Brain pericyte (primary cell): ENCODE measurements around the gene CFAP74.

Experiments used
- DNase-seq: peaks from one replicate; pipeline ENCODE4 v3.0.0-alpha.2; 2012; ENCODE audit warnings: low read depth, low spot score

Gene CFAP74

DNA sequence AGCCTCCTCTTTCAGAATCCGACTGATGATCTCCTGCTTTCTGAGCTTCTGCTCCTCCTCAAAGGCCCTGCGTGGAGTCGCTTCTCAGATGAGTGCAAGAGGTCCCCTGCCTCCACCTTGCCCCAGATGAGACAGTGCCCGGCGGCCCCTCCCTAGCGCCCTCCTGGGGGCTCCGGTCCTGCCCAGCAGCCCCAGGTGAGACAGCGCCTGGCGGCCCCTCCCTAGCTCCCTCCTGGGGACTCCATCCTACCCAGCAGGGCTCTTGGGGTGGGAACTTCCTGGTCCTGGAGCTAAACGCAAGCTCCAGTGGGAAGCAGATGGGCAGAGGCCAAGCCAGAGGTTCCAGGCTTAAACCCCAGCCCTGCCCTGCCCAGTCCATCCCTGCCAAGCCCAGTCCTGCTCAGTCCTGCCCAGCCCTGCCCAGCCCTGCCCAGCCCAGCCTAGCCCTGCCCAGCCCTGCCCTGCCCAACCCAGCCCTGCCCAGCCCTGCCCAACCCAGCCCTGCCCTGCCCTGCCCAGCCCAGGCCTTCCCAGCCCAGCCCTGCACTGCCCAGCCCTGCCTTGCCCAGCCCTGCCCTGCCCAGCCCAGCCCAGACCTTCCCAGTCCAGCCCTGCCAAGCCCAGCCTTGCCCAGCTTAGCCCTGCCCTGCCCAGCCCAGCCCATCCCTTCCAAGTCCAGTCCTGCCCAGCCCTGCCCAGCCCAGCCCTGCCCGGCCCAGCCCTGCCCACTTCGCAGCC is 34.6 kb downstream of the CFAP74 start:
- no peak for DNase-seq

DNA sequence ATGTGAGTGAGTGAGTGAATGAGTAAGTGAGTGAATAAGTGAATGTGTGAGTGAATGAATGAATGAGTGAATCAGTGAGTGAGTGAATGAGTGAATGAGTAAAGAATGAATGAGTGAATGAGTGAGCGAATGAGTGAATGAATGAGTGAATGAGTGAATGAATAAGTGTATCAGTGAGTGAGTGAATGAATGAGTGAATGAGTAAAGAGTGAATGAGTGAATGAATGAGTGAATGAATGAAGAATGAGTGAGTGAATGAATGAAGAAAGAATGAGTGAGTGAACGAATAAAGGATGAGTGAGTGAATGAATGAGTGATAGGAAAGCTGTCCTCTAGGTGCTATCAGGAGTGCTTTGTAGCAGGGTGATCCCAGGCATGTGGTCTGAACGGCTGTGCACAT is 35.7 kb downstream of the CFAP74 start:
- no peak for DNase-seq

DNA sequence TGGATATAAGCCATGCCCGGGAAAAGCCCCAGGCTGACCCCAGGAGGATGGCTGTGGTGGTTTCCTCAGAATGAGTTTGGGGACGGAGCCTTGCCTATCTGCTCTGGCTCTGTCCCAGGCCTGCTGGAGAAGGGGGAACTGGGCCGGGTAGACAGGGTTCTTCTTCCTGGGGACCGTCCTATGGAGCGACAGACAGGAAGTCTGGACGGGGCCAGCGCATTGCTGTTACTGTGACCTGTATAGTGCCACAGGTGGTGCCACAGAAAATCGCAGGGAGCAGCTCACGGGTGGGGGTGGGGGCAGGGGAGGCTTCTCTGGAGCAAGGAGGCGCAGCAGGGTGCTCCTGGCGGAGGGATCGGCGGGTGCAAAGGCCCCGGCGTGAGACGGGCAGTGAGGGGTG is 36.4 kb downstream of the CFAP74 start:
- no peak for DNase-seq

DNA sequence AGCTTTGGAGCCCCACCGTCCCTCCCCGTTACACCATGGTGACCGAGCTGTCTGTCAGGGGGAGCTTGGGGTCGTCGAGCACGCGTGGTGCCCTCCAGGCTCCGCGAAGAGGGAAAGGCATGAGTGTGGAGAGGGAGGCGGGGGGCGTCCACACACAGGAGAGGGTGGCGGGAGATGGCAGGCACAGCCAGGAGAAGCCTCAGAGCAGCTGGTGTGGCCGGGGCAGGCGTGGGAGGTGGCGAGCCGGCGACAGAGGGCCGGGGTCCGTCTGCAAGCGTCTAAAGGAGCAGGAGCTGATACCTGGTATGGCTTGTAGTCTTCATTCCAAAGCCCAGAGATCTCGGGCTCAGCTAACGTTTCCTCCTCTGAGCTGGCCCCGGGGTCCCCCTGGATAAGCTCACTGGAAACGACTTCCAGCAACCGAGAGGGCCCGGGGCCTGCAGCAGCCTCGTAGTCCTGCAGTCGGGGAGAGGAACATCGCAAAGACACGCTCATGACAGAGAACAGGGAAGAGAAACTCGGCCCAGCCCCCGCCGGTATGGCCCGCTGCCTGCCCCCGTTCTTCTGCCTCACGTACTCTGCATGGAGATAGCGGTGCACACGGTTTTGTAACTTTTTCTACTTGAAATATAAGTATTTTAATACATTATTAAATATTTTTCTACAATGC is 37.4 kb downstream of the CFAP74 start:
- DNase-seq: no peak

DNA sequence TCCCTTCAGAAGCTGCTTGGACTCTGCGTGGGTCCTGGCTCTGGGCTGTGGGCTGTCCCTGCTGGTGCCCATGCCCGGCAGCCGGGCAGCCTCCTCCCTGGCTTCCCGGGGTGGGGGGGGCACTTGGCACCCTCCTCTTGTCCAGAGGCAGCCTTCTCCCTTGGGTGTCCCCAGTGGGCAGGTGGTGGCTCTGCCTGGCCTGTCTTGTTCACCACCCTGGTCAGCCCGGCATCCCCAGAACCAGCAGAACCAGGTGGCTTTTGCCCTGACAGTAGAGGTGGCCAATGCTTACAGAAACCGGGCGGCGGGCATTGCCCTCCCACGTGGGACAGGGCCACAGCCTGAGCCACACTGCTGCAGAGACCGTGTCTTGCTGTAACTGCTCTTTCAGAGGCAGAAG is 38.0 kb downstream of the CFAP74 start:
- no peak for DNase-seq

DNA sequence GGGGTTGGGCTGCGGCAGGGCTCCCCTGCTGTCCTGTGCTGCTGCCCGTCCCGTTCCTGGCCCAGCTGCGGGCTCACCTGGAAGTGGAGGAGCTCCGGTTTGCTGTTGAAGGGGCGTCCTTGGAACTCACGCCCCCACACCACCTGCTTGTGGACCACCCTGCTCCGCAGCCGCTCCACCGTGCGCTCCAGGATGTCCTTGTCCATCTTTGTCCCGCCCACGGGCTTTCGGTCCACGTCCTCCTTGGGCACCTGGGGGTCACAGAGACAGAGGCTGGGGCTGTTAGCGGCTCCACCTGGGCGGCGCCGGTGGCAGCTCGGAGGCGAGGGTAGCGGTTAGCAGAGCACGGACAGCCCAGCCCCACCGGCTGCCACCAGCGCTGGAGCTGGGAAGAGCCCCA is 38.8 kb downstream of the CFAP74 start:
- no peak for DNase-seq

DNA sequence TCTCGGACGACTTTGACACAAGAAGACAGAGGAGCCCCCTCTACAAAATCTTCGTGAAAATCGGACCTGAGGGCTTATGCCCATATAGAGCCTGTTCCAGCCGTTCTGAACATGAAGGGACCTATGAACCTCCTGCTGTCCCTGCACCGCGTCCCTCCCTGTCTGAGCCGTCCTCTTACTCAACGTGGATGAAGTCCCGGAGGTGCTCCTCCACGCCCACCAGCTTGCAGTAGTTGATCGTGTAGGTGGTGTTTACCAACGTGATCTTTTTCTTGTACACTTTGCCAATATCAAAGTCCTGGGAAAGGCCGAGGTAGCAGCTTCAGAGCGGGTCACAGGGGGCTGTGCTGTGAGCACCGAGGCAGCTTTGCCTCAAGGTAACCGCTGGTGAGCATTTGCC is 40.0 kb downstream of the CFAP74 start:
- no peak for DNase-seq

DNA sequence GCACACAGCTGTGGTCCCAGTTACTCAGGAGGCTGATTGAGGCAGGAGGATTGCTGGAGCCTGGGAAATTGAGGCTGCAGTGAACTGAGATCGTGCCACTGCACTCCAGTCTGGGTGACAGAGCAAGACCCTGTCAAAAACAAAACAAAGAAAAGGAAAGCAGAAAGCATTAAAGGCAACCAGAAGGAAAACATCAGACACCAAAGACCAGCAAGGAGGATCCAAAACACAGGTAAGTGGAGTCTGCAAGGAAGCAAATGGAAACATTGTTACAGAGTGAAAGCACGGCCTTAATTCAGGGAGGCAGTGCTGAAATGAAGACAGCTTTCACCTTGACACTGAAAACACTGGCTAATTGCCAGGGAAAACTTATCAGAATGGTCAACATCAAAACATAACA is 40.8 kb downstream of the CFAP74 start:
- DNase-seq: no peak

DNA sequence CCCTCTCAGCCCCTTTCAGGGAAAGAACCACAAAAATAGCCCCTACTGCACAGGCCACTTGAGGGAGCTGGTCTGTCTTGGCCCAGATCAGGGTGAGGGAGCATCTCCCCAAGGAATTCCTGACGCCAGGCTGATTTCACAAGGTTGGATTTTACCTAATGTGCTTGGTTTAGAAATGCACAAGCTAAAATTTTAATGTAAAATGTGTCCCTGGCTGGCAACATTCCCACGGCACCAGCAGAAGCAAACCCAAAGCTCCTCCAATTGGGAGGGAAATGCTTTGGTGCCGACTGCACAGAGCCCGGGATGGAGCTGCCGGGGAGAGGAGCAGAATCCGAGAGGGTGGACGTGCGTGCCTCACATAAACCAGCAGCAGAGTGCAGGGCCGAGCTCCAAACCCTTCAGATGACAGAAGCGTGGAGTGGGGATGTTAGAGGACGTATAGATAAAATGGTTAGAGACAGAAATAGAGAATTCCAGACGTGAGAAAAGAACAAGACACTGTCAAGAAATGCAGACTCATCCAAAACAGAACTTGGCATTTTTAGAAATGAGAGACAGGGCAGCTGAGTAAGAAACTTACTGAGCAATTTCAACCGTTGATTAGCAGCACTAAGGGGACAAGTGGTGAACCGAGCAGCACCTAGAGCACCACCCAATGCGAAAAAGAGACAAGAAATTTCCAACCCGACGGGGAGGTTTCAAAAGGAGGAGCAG is 42.9 kb downstream of the CFAP74 start:
- no peak for DNase-seq

DNA sequence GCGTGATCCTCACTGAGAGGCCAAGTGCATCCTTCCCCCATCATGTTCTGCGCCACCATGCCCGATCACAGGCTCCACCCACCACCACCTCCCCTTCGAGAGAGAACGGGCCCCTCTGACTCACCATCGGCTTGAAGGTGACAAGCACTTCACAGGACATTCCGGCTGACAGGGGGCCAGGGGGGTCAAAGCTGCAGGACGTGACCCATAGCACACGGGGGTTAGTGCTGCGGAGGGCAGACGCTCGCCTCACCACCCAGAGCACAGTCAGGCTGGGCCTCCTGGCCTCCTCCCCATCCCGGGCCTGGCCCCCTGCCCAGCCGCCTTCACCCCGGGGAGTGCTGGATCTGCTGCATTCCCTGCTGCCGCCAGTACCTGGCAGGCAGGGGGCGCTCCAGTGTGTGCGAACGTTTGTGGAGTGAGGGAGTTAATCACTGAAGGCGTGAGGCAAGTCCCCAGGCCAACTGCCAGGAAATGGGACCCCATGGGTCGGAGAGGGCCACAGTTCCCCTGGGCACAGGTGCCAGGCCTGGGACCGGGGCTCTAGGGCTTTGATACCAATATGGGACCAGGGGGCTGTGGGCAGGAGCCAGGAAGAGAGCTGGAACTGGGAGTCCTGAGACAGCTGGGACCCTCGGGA is 43.6 kb downstream of the CFAP74 start:
- DNase-seq: no peak

DNA sequence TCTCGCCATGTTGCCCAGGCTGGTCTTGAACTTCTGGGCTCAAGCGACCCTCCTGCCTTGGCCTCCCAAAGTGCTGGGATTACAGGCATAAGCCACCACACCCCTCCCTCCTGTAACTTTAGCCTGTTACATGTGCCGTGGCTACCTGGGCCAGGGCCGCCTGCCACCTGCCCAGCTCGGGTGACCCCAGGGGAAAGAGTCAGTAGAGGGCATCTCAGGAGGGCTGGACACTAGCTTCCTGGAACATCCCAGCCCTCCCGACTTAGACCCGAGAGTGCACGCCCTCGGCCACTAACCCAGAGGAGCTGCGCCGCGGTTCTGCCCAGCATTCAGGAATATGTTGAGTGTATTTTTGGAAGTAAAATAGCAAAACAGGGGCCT is 44.1 kb downstream of the CFAP74 start:
- no peak for DNase-seq

DNA sequence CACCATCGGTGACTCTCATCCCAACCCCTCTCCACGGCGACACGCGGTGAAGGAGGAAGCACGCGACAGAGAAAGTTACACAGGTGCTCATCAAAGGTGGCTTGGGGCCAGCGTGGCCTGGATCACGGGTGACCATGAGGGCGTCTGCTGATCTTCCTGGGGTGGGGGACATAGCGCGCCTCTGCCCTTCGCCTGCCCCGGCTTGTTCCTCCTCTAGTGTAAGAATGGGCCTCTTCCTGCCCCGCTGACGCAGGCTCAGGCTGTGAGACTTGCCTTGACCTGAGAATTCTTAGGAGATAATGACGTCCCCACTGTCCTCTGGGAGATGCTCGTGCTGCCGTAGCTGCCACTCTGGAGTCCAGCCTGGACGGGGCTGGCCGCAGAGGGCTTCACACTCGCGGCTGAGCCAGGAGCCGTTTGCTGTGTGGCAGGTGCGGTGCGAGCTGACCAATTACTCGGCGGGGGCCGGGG is 45.5 kb downstream of the CFAP74 start:
- DNase-seq: no peak

DNA sequence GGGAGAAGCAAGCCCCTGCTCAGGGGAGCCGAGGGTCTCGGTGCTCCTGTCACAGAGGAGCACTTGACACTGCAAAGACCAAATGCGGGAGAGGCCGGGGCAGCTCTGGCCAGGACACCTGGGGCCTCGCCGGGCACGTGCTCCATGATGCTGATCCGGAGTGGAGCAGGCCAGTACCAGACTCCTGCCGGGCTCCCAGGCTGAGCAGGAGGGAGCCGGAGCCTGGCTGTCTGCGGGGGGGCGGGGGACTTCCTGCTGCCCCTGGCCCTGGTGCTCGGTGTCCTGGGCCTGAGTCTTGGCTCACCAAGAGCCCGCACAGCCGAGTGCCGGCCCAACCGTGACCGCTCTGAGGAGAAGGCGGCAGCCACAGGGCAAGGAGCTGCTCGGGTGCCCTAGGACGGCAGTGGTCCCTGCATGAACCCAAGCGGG is 46.0 kb downstream of the CFAP74 start:
- no peak for DNase-seq

DNA sequence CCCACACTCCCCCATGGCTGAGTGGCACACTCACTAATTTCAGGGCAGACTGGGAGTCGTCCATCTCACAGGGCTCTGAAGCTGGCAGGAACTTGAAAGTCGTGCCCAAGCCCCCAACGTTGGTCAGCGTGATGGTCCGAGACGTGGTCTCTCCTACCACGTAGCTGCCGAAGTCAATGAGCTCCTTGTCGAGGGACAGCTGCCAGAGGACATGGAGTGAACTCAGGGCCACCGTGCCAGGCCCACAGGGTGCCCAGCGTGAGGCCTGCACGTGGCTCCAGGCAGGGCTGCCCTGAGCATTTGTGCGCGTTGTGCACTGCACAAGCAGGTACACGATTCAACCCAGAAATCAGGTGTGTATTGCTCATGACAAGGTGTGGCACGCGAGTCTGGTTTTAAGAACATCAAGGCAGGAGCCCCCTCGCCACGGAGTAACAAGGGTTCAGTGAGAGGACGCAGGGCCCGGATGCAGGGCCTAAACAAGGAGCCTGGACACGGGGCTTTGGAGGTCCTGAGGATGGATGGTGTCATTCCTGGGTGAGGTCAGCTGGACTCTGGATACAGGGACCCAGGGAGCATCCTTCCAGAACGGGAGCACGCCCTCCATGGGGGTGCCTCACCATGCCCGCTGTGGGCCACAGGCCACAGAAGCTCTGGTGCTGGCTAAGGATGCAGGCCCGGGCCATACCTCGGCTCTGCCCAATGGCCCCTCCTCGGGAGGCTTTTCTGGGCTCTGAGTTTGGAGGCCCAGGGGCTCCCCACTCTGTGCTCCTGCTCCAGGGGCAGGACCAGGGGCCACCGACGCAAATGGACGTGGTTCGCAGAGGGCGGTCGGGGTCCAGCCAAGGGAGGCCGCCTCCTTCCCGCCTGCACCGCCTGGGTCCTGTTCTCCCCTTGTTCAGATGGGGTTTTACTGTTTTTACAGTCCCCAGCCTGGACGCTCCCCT is 46.7 kb downstream of the CFAP74 start:
- DNase-seq: no peak

DNA sequence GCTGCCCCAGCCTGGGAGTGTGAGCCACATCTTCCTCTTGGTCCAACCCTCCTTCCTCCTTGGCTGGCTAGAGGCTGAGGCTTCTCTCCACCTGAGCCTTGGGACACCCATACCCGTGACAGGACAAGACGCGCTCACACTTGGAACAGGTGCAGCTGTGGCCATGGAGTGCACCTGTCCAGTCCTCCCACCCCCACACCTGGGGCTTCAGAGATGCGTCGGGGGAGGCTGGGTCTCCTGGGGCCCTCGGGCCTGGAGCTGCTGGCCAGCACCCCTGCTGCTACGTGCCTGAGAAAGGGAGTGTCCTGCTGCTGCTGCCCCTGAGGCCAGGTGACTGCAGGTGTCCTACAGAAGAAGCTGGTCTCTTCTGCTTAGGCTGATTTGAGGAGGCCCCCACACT is 47.5 kb downstream of the CFAP74 start:
- no peak for DNase-seq

DNA sequence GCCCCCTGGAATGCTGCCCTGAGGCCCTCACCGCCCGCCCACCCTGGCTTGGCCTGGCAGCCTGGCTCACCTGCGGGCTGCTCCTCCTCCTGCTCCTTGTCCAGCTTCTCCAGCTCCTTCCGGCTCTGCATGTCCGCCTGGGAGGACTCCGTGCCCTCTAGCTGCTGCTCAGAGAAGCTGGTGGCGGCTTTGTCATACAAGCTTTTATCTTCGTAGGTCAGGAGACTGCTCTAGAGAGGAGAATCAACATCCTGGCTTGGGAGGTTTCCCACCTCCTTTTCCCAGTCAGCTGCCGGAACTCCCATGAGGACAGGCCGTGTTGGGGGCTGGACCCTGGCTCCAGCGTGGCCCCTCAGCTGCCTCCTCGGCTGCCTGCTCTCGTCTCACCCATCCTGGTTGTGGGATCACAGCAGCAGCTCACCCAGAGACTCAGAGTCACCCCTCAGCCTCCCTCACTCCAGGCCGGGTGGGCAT is 47.9 kb downstream of the CFAP74 start:
- DNase-seq: no peak

DNA sequence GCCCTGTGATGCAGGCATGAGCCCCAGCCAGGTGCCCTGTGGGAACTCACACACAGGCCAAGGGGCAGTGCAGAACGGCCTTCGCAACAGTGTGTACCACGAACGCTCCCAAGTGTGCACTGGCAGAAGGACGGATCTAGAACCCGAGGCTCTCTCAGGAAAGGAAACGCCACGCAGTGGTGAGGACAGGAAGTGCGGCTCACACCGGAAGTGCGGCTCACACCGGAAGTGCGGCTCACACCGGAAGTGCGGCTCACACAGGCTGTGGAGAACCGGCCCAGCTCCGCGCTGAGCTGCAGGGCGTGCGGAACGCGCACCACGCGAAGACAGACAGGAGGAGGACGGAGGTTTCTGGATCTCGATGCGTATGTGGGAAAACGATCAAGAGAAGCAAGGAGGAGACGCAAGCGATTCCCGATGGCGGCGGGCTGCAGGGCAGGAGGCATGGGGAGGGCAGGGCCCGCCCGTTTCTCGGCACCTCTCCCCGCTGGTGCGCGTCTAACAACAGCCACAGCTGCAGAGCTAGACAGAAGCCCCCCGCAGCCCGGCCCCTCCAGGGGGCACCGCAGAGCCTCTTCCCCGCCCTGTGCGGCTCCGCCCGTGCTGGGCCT is 48.6 kb downstream of the CFAP74 start:
- DNase-seq: no peak

DNA sequence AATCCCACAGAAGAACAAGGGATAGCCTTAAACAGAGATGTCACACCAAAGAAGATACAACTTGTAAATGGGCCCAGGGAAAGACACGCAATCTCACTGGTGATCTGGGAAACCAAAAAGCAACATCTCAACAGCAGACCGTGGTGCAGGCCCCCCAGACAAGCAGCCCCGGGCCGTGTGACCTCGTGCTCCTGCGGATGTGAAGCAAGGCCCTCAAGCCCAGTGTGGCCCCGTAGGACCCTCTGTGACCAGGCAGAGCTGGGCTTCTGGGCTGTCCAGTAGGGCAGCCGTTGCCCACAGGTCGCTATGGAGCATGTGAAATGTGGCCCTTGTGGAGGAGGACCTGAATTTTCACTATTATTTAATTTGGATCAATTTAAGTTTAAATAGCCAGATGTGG is 49.6 kb downstream of the CFAP74 start:
- no peak for DNase-seq

DNA sequence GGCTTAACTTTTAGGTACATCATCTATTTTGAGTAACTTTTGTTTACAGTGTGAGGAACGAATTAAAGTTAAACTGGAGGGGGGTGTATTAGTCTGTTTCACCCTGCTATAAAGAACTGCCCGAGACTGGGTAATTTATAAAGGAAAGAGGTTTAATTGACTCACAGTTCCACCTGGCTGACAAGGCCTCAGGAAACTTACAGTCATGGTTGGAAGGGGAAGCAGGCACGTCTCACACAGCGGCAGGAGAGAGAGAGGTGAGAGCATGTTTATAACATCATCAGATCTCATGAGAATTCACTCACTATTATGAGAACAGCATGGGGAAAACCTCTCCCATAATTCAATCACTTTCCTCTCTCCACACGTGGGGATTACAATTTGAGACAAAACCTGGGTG is 52.6 kb downstream of the CFAP74 start:
- DNase-seq: no peak

DNA sequence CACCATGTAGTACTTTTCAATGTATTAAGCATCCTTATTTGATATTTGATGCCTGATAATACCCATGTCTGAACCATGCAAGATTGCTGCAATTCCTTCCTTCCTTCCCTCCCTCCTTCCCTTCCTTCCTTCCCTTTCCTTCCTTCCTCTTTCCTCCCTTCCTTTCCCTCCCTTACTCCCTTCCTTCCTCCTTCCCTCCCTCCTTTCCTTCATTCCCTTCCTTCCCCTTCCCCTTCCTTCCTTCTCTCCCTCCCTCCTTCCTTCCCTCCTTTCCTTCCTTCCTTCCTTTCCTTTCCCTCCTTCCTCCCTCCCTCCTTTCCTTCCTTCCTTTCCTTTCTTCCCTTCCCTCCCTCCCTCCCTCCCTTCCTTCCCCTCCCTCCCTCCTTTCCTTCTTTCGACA is 54.8 kb downstream of the CFAP74 start:
- no peak for DNase-seq

DNA sequence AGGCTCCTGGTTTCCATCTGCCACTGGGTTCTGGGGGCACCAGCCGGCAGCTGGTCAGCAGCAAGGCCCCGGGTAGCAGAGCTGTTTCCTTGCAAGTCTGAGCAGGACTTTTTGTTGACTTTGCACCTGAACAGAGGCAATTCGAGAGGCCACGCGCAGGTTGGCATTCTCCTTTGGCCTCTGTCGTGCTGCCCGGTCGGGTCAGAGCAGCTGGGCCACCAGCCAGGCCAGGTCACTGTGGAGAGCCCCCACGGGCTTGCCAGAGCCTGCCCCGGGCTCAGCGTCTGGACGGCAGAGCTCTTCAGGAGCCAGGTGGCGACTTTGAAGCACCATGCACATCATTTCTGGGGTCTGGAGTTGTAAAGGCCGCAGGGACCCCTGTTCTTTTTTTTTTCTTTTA is 56.1 kb downstream of the CFAP74 start:
- no peak for DNase-seq
